Activated T-cell treated with anti-CD3 and anti-CD28 coated beads, Interleukin-2, amount 50 U/mL, for 4 hours (primary cell): ENCODE data around the gene AGPAT1. TPM values are rescaled to one million over a fixed set of nuclear protein-coding genes. Genes with fewer than 3 reads are reported as not detected.
"Not testable (repeated sequence)": the region's sequence is repeated elsewhere in the genome, so short reads cannot be mapped to it uniquely, and the experiment has no call there.

Experiments used
- ATAC-seq, 2 donors: fragments of 200-7000 bp; cut with Tn5 transposase; one replicate each; pipeline ENCODE4 v1.10.0; 2021
- DNase-seq: peaks from one replicate; pipeline ENCODE4 v3.0.0-alpha.2; 2020
- H3K27me3 Mint-ChIP-seq: one replicate; pipeline ENCODE4 v1.8.0; 2021; ENCODE audit warnings: low read depth, mixed read lengths
- H3K36me3 Mint-ChIP-seq: one replicate; pipeline ENCODE4 v1.8.0; 2022; ENCODE audit warnings: mixed read lengths; ENCODE audit not compliant: insufficient read depth
- H3K4me1 Mint-ChIP-seq: one replicate; pipeline ENCODE4 v1.8.0; 2021; ENCODE audit warnings: low read depth, mixed read lengths
- H3K4me3 Mint-ChIP-seq: one replicate; pipeline ENCODE4 v1.8.0; 2021; ENCODE audit warnings: mild to moderate bottlenecking, moderate library complexity, mixed read lengths
- H3K9me3 Mint-ChIP-seq: one replicate; pipeline ENCODE4 v1.8.0; 2021; ENCODE audit warnings: mixed read lengths
- total RNA-seq, 3 donors: library from RNA; stranded (reverse); gene quantifications; one replicate each; pipeline ENCODE4 v1.2.1, GENCODE V29; 2021

Gene AGPAT1
- 10 to 100 TPM; 27.3 to 28.2 (median 28.1) TPM for total RNA-seq

- Mint-ChIP-seq H3K36me3 (peaks cover 13% of the 10 kb centered on the region), H3K27me3 (no peaks in the 10 kb centered on the region), H3K4me3 (peak within 1 kb of the TSS; percentile 92), H3K4me1 (peaks cover 67% of the 10 kb centered on the region), H3K9me3 (no peaks in the 10 kb centered on the region)
- DNase-seq (peak; percentile 94), ATAC-seq (peak; percentile 53 to 59)
Measured at GRCh38 chr6:32175711-32176475, at the start of gene AGPAT1. Gene AGPAT1 (minus strand): TSS chr6:32176084. CDS start chr6:32171496, 4,588 bp downstream.

GRCh38 chr6:32224696-32225095 lies 48.8 kb upstream of the AGPAT1 start:
- no peaks in the 10 kb centered on the region for H3K36me3 Mint-ChIP-seq
- H3K4me1 Mint-ChIP-seq = peaks cover 11% of the 10 kb centered on the region
- no peak for DNase-seq
- H3K9me3 Mint-ChIP-seq = no peaks in the 10 kb centered on the region
- no peak for ATAC-seq
- no peak overlapping the region for H3K4me3 Mint-ChIP-seq
- peaks cover under 1% of the 10 kb centered on the region for H3K27me3 Mint-ChIP-seq

- H3K4me1 Mint-ChIP-seq = peaks cover 11% of the 10 kb centered on the region
- H3K27me3 Mint-ChIP-seq = peaks cover 3% of the 10 kb centered on the region
- no peaks in the 10 kb centered on the region for H3K9me3 Mint-ChIP-seq
- no peak within 1 kb of the TSS for H3K4me3 Mint-ChIP-seq
- H3K36me3 Mint-ChIP-seq = no peaks in the 10 kb centered on the region
- ATAC-seq (no peak), DNase-seq (no peak)
Measured at GRCh38 chr6:32223258-32224235, 47.7 kb upstream of the AGPAT1 start, which contains the start of gene NOTCH4. Gene NOTCH4 (minus strand): TSS chr6:32224067. CDS start chr6:32223928, 139 bp downstream.

GRCh38 chr6:32222333-32223230 lies 46.7 kb upstream of the AGPAT1 start:
- Mint-ChIP-seq H3K4me1 (peaks cover 11% of the 10 kb centered on the region), H3K9me3 (no peaks in the 10 kb centered on the region), H3K36me3 (no peaks in the 10 kb centered on the region), H3K4me3 (no peak overlapping the region), H3K27me3 (peaks cover 3% of the 10 kb centered on the region)
- DNase-seq = no peak
- ATAC-seq = no peak

- no peak for DNase-seq
- Mint-ChIP-seq H3K4me1 (peaks cover 8% of the 10 kb centered on the region), H3K4me3 (no peak overlapping the region), H3K9me3 (no peaks in the 10 kb centered on the region), H3K36me3 (no peaks in the 10 kb centered on the region), H3K27me3 (peaks cover 3% of the 10 kb centered on the region)
- ATAC-seq = no peak
Measured at GRCh38 chr6:32220021-32220420, 44.1 kb upstream of the AGPAT1 start.

- DNase-seq (no peak), ATAC-seq (no peak)
- H3K27me3 Mint-ChIP-seq = peaks cover 3% of the 10 kb centered on the region
- peaks cover 7% of the 10 kb centered on the region for H3K4me1 Mint-ChIP-seq
- H3K4me3 Mint-ChIP-seq = no peak overlapping the region
- no peaks in the 10 kb centered on the region for H3K9me3 Mint-ChIP-seq
- H3K36me3 Mint-ChIP-seq = no peaks in the 10 kb centered on the region
Measured at GRCh38 chr6:32218167-32218566, 42.3 kb upstream of the AGPAT1 start.

- ATAC-seq = no peak
Measured at GRCh38 chr6:32216998-32217397, 41.1 kb upstream of the AGPAT1 start.

GRCh38 chr6:32216285-32216684 lies 40.4 kb upstream of the AGPAT1 start:
- no peaks in the 10 kb centered on the region for H3K36me3 Mint-ChIP-seq
- no peak for ATAC-seq
- H3K4me3 Mint-ChIP-seq = no peak overlapping the region
- no peaks in the 10 kb centered on the region for H3K9me3 Mint-ChIP-seq
- no peaks in the 10 kb centered on the region for H3K4me1 Mint-ChIP-seq
- H3K27me3 Mint-ChIP-seq = peaks cover 3% of the 10 kb centered on the region
- no peak for DNase-seq

More at GRCh38 chr6:32216998-32217397, 41.1 kb upstream of the AGPAT1 start:
- no peak overlapping the region for H3K4me3 Mint-ChIP-seq
- no peak for DNase-seq
- H3K36me3 Mint-ChIP-seq = no peaks in the 10 kb centered on the region
- no peaks in the 10 kb centered on the region for H3K9me3 Mint-ChIP-seq
- H3K4me1 Mint-ChIP-seq = no peaks in the 10 kb centered on the region
- peaks cover 3% of the 10 kb centered on the region for H3K27me3 Mint-ChIP-seq

GRCh38 chr6:32215617-32216016 lies 39.7 kb upstream of the AGPAT1 start:
- no peaks in the 10 kb centered on the region for H3K4me1 Mint-ChIP-seq
- peaks cover 3% of the 10 kb centered on the region for H3K27me3 Mint-ChIP-seq
- no peaks in the 10 kb centered on the region for H3K9me3 Mint-ChIP-seq
- DNase-seq (no peak), ATAC-seq (no peak)
- H3K36me3 Mint-ChIP-seq = no peaks in the 10 kb centered on the region
- no peak overlapping the region for H3K4me3 Mint-ChIP-seq

GRCh38 chr6:32214126-32214525 lies 38.2 kb upstream of the AGPAT1 start:
- no peak for ATAC-seq
- no peaks in the 10 kb centered on the region for H3K4me1 Mint-ChIP-seq
- no peaks in the 10 kb centered on the region for H3K27me3 Mint-ChIP-seq
- no peaks in the 10 kb centered on the region for H3K36me3 Mint-ChIP-seq
- no peaks in the 10 kb centered on the region for H3K9me3 Mint-ChIP-seq
- H3K4me3 Mint-ChIP-seq = no peak overlapping the region
- no peak for DNase-seq

- no peaks in the 10 kb centered on the region for H3K27me3 Mint-ChIP-seq
- no peak overlapping the region for H3K4me3 Mint-ChIP-seq
- DNase-seq (no peak), ATAC-seq (no peak)
- no peaks in the 10 kb centered on the region for H3K36me3 Mint-ChIP-seq
- no peaks in the 10 kb centered on the region for H3K4me1 Mint-ChIP-seq
- H3K9me3 Mint-ChIP-seq = no peaks in the 10 kb centered on the region
Measured at GRCh38 chr6:32213649-32214048, 37.8 kb upstream of the AGPAT1 start.

- ATAC-seq (no peak), DNase-seq (no peak)
- H3K4me3 Mint-ChIP-seq = no peak overlapping the region
- H3K4me1 Mint-ChIP-seq = no peaks in the 10 kb centered on the region
- no peaks in the 10 kb centered on the region for H3K9me3 Mint-ChIP-seq
- H3K36me3 Mint-ChIP-seq = no peaks in the 10 kb centered on the region
- H3K27me3 Mint-ChIP-seq = no peaks in the 10 kb centered on the region
Measured at GRCh38 chr6:32212076-32212760, 36.3 kb upstream of the AGPAT1 start.

GRCh38 chr6:32211432-32211831 lies 35.5 kb upstream of the AGPAT1 start:
- H3K9me3 Mint-ChIP-seq, DNase-seq, H3K4me3 Mint-ChIP-seq, ATAC-seq, H3K36me3 Mint-ChIP-seq, H3K27me3 Mint-ChIP-seq, H3K4me1 Mint-ChIP-seq: not testable (repeated sequence)
